Psoas muscle (tissue), 8 donors: Measurements from ENCODE around the gene ATL3. TPM values are rescaled to one million over a fixed set of nuclear protein-coding genes. Genes with fewer than 3 reads are reported as not detected.

Experiments
- ATAC-seq, 4 donors: fragments of 200-7000 bp; cut with Tn5 transposase; one replicate each; pipeline ENCODE4 v1.9.1; 2020; ENCODE audit warnings: moderate library complexity in 3 of 4, mild to moderate bottlenecking in 2 of 4
- DNase-seq, 2 donors: peaks; one replicate each; pipeline ENCODE4 v3.0.0-alpha.2; 2020
- H3K27ac ChIP-seq: fragments of 200-600 bp; one replicate; pipeline ENCODE4 v1.8.0; 2022
- H3K27me3 ChIP-seq, 3 donors: fragments of 200-600 bp in 1 of 3; one replicate each; pipeline versions ENCODE4 v1.6.1 to v1.8.0; 2013 to 2022; ENCODE audit warnings: low read length in 2 of 3, mild to moderate bottlenecking in 2 of 3, moderate library complexity in 1 of 3; ENCODE audit not compliant: insufficient read depth in 3 of 3
- H3K36me3 ChIP-seq, 2 donors: fragments of 200-600 bp in 1 of 2; one replicate each; pipeline versions ENCODE4 v1.6.1 to v1.8.0; 2013 to 2022; ENCODE audit warnings: low read depth in 1 of 2, mild to moderate bottlenecking in 1 of 2, moderate library complexity in 1 of 2; ENCODE audit not compliant: insufficient read depth in 1 of 2
- H3K4me1 ChIP-seq: fragments of 200-600 bp; one replicate; pipeline ENCODE4 v1.8.0; 2022
- H3K4me3 ChIP-seq: fragments of 200-600 bp; one replicate; pipeline ENCODE4 v1.8.0; 2022; ENCODE audit warnings: mild to moderate bottlenecking
- H3K9me3 ChIP-seq: fragments of 200-600 bp; one replicate; pipeline ENCODE4 v1.8.0; 2022
- CTCF ChIP-seq: fragments of 200-600 bp; IDR thresholded peaks from one replicate; pipeline ENCODE4 v1.8.0; 2022; ENCODE audit warnings: antibody characterized with exemption
- WGBS, 3 donors: extraction: QIAGEN DNeasy Blood & Tissue Kit; methylation state at CpG; one replicate each; pipeline versions ENCODE4 v1.1.6 to v1.1.7; 2013; 5-methylcytosine and 5-hydroxymethylcytosine counted together
- intact Hi-C, 2 donors: fragments of 100-400 bp; cut with DNase I; formaldehyde crosslinking; loops; one replicate each; pipeline versions ENCODE4 v1.11.0 to v1.14.2; 2022
- polyA plus RNA-seq, 3 donors: library from polyadenylated mRNA; stranded (reverse); fragments of 200-250 nt; gene quantifications; one replicate each; pipeline ENCODE4 v1.2.3, GENCODE V29; 2013
- total RNA-seq, 4 donors: library from RNA; stranded (reverse); fragmentation: NEBNext Ultra II Directional in 2 of 4; extraction: Animal tissue kit (Norgen Biotek cat#: 25700) in 2 of 4; gene quantifications; one replicate each; pipeline versions ENCODE4 v1.2.1 to v1.2.4, GENCODE V29; 2021 to 2023
- donor health status: healthy with polysubstance abuse.
- donor health status: DM: no; HTN: no; CAD: no; lungs with moderate emphysema.
- donor health status: Bipolar disorder and iron deficiency.
- donor health status: healthy.
- donor health status: DM: yes; HTN: yes; CAD: no.
- donor health status: DM: no; HTN: no; CAD: no.
- donor health status: DM: no; HTN: no; CAD: no.
- donor health status: DM: yes; HTN: yes; CAD: no.

ATL3 gene
- total and polyA plus RNA-seq, 7 donors: 3.2 to 12.2 (median 9.4) TPM

GRCh38 chr11:63716046-63716445 lies 44.9 kb upstream of the ATL3 start:
- DNase-seq (no peak), ATAC-seq (no peak)
- no peaks in the 10 kb centered on the region for H3K27me3 ChIP-seq
- intact Hi-C loops: no loop called here
- H3K36me3 ChIP-seq: peaks cover 0 to 39% of the 10 kb centered on the region in 2 donors
- H3K4me1 ChIP-seq: no peaks in the 10 kb centered on the region
- H3K27ac ChIP-seq: no peak overlapping the region
- no peak for TF ChIP-seq CTCF
- H3K9me3 ChIP-seq: no peaks in the 10 kb centered on the region
- H3K4me3 ChIP-seq: no peak overlapping the region

DNA sequence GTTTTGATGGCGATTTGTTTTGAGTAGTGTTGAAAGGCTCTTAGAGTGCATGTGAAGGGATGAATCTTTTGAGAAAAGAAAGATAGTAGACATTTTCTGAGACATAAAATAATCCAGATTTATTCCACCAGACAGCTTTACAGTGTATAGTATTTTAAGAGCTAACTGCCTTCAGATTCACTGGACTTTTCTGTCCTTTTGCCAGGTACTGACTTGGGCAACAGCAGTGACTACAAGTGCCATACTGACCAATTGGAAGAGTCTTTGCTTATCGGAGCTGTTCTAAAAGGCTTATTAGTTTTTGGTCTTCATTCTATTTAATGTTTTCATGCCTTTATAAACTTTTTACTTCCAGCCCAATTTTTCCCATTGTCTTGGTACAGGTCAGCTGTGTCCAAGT lies 42.6 kb upstream of the ATL3 start:
- Histone ChIP-seq H3K9me3 (no peaks in the 10 kb centered on the region), H3K27ac (no peak overlapping the region), H3K4me3 (no peak overlapping the region), H3K36me3 (peaks cover 0 to 27% of the 10 kb centered on the region in 2 donors), H3K4me1 (no peaks in the 10 kb centered on the region), H3K27me3 (no peaks in the 10 kb centered on the region)
- DNase-seq: no peak
- WGBS, 3 donors: 71 to 83% (median 74%) methylated on average over 2 of the region's 2 CpGs
- TF ChIP-seq CTCF: no peak
- intact Hi-C loops: no loop called here
- ATAC-seq: peak in 2 of 4 donors; percentile 54 to 72

DNA sequence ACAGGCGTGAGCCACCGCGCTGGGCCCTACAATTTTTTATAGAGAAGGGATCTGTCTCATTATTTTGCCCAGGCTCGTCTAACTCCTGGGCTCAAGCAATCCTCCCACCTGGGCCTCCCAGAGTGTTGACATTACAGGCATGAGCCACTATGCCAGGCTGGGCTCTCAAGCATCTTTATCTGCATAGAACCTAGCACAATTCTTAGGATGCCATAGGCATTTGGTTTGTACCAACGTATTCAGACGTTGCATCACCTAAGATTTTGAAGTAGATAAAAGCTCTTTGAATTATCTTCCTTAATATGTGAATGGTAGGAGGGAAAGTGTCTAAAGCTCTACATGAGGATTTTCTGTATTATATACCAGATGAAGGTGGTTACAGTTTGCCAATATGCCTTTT lies 40.7 kb upstream of the ATL3 start:
- Histone ChIP-seq H3K4me1 (peaks cover 9% of the 10 kb centered on the region), H3K36me3 (peaks cover 0 to 39% of the 10 kb centered on the region in 2 donors), H3K9me3 (no peaks in the 10 kb centered on the region), H3K27ac (no peak overlapping the region), H3K4me3 (no peak overlapping the region), H3K27me3 (no peaks in the 10 kb centered on the region)
- no peak for TF ChIP-seq CTCF
- DNase-seq (no peak), ATAC-seq (no peak)
- intact Hi-C loops: no loop called here
- WGBS, 3 donors: 90 to 91% (median 90%) methylated on average over 6 of the region's 6 CpGs

DNA sequence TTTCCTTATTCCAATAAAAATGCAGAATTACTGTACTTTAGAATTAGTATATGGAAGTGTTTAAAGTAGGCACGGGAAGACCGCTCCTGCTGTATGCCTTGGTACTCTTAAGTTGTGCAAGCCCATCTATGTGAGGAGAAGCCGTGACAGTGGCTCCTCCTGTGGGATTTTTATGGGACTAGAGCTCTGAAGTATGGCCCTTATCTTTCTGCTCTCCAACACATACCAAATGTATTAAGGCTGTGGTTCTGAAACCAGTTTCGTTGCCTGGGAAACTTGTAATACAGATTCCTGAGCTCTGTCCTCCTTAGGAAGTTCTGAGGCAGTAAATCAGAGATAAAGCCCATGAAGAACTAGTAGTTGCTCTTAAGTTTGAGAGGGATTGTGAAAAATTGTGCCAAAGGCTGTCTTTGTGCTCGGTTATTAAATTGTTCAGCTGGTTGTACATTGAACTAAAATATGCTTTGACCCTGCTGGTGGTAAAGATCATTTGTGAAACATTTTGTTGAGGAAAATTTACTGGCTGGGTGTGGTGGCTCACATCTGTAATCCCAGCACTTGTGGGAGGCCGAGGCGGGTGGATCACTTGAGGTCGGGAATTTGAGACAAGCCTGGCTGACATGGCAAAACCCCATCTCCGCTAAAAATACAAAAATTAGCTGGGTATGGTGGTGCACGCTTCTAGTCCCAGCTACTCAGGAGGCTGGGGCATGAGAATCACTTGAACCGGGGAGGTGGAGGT lies 39.5 kb upstream of the ATL3 start:
- no peak overlapping the region for H3K4me3 ChIP-seq
- H3K27me3 ChIP-seq: no peaks in the 10 kb centered on the region
- intact Hi-C loops: no loop called here
- peaks cover 9% of the 10 kb centered on the region for H3K4me1 ChIP-seq
- H3K9me3 ChIP-seq: no peaks in the 10 kb centered on the region
- DNase-seq (no peak), ATAC-seq (no peak)
- TF ChIP-seq CTCF: no peak
- H3K27ac ChIP-seq: no peak overlapping the region
- 78 to 91% (median 82%) methylated on average over 11 of the region's 11 CpGs for WGBS, 3 donors
- peaks cover 0 to 46% of the 10 kb centered on the region in 2 donors for H3K36me3 ChIP-seq
